Hepatocyte (in vitro differentiated cells): Measurements from ENCODE around the gene TUBA1C. TPM values are rescaled to one million over a fixed set of nuclear protein-coding genes. Genes with fewer than 3 reads are reported as not detected.
A peak's percentile ranks its signal among the peaks of the same experiment; 100 is the strongest.
"Not testable (repeated sequence)": the region's sequence is repeated elsewhere in the genome, so short reads cannot be mapped to it uniquely, and the experiment has no call there.

Experiments
- DNase-seq: peaks from one replicate; pipeline ENCODE4 v3.0.0-alpha.2; 2016; ENCODE audit warnings: low spot score
- H2AFZ ChIP-seq: fragments of 200-600 bp; sonication (generic); 2 replicates; pipeline ENCODE4 v1.6.0; 2016; ENCODE audit warnings: antibody characterized with exemption, mild to moderate bottlenecking
- H3K27ac ChIP-seq: fragments of 200-600 bp; sonication (generic); 2 replicates; pipeline ENCODE4 v1.5.1; 2016; ENCODE audit warnings: mild to moderate bottlenecking
- H3K27me3 ChIP-seq: fragments of 200-600 bp; sonication (generic); 2 replicates; pipeline ENCODE4 v1.6.1; 2016
- H3K36me3 ChIP-seq: fragments of 200-600 bp; sonication (generic); replicated peaks from 2 replicates; pipeline ENCODE4 v1.5.1; 2016; ENCODE audit warnings: low read depth; ENCODE audit not compliant: insufficient read depth
- H3K4me1 ChIP-seq: fragments of 200-600 bp; sonication (generic); 2 replicates; pipeline ENCODE4 v1.5.1; 2016; ENCODE audit warnings: mild to moderate bottlenecking, moderate library complexity; ENCODE audit not compliant: insufficient read depth
- H3K4me2 ChIP-seq: fragments of 200-600 bp; sonication (generic); 2 replicates; pipeline ENCODE4 v1.6.0; 2016
- H3K4me3 ChIP-seq: fragments of 200-600 bp; sonication (generic); 2 replicates; pipeline ENCODE4 v1.5.1; 2016; ENCODE audit warnings: mild to moderate bottlenecking
- H3K79me2 ChIP-seq: fragments of 200-600 bp; sonication (generic); 2 replicates; pipeline ENCODE4 v1.6.0; 2017; ENCODE audit warnings: mild to moderate bottlenecking
- H3K9me2 ChIP-seq: fragments of 200-600 bp; sonication (generic); replicated peaks from 2 replicates; pipeline ENCODE4 v1.6.0; 2017; ENCODE audit warnings: mild to moderate bottlenecking; ENCODE audit not compliant: insufficient read depth
- H3K9me3 ChIP-seq: fragments of 200-600 bp; sonication (generic); 2 replicates; pipeline ENCODE4 v1.5.1; 2016; ENCODE audit warnings: low read depth, mild to moderate bottlenecking
- H4K20me1 ChIP-seq: fragments of 200-600 bp; sonication (generic); 2 replicates; pipeline ENCODE4 v1.6.0; 2016; ENCODE audit warnings: mild to moderate bottlenecking; ENCODE audit not compliant: insufficient read depth, poor library complexity, severe bottlenecking
- CTCF ChIP-seq: fragments of 200-600 bp; sonication (generic); IDR thresholded peaks from 2 replicates; pipeline ENCODE4 v1.5.1; 2016; ENCODE audit warnings: antibody characterized with exemption, mild to moderate bottlenecking; ENCODE audit not compliant: poor library complexity
- EZH2 ChIP-seq: fragments of 200-600 bp; sonication (generic); IDR thresholded peaks from 2 replicates; pipeline ENCODE4 v1.6.1; 2016; ENCODE audit warnings: antibody characterized with exemption, mild to moderate bottlenecking, borderline replicate concordance
- EZH2phosphoT487 ChIP-seq: fragments of 200-600 bp; sonication (generic); IDR thresholded peaks from one replicate; pipeline ENCODE4 v1.6.1; 2018; ENCODE audit warnings: antibody characterized with exemption, mild to moderate bottlenecking, low read depth, moderate library complexity; ENCODE audit not compliant: unreplicated experiment, severe bottlenecking
- WGBS: methylation state at CpG from one replicate; pipeline ENCODE4 v1.1.6; 2016; ENCODE audit warnings: low lambda C conversion rate; ENCODE audit errors: missing lambda C conversion rate; 5-methylcytosine and 5-hydroxymethylcytosine counted together
- polyA plus RNA-seq: library from polyadenylated mRNA; unstranded; fragments of >200 nt; fragmentation: Nextera tagmentation; extraction: Ambion mirVana; gene quantifications from 2 replicates; pipeline ENCODE4 v1.2.1, GENCODE V29; 2016
- total RNA-seq: library from RNA; depleted of rRNA; stranded (reverse); fragments of >200 nt; gene quantifications from 2 replicates; pipeline ENCODE4 v1.2.3, GENCODE V29; 2014

The TUBA1C gene
- total and polyA plus RNA-seq, 2 experiments from 2014 or later: 252 to 422 TPM

- no peaks in the 10 kb centered on the region for H3K27me3 ChIP-seq
- 90% methylated on average over 2 of the region's 2 CpGs for WGBS
- peaks cover 24% of the 10 kb centered on the region for H3K79me2 ChIP-seq
- H3K9me3 ChIP-seq: no peaks in the 10 kb centered on the region
- peaks cover 4% of the 10 kb centered on the region for H3K4me1 ChIP-seq
- no peak for TF ChIP-seq EZH2phosphoT487
- TF ChIP-seq EZH2: no peak
- TF ChIP-seq CTCF: no peak
- no peak overlapping the region for H2AFZ ChIP-seq
- no peak for DNase-seq
- no peak overlapping the region for H3K4me2 ChIP-seq
- peaks cover 1% of the 10 kb centered on the region for H4K20me1 ChIP-seq
- H3K36me3 ChIP-seq: no peaks in the 10 kb centered on the region
- H3K4me3 ChIP-seq: no peak overlapping the region
- H3K27ac ChIP-seq: no peak overlapping the region
- H3K9me2 ChIP-seq: no peaks in the 10 kb centered on the region
Observed at GRCh38 chr12:49261721-49262120, 3.2 kb upstream of the TUBA1C start.

DNA sequence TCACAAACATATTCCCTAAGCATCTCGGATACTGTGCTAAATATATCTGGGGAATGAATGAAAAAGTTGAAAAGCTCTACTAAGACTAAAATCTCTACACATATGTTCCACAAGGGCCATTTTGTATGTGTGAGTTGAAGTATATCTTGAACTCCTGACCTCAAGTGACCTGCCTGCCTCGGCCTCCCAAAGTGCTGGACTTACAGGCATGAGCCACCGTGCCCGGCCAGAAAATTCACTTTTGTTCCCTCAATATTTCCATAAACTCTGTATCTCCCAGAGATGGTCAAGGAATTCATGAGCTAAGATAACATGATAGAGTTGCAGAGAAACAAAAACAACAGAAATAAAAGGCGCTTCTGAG, 1.5 kb upstream of the TUBA1C start:
- WGBS: 94% methylated on average over 5 of the region's 5 CpGs
- peaks cover 40% of the 10 kb centered on the region for H3K79me2 ChIP-seq

GRCh38 chr12:49264466-49264872, 413 bp upstream of the TUBA1C start:
- no peaks in the 10 kb centered on the region for H3K36me3 ChIP-seq
- H3K4me2 ChIP-seq: peak overlapping the region; percentile 80
- peaks cover 27% of the 10 kb centered on the region for H4K20me1 ChIP-seq
- H3K9me2 ChIP-seq: no peaks in the 10 kb centered on the region
- peaks cover 46% of the 10 kb centered on the region for H3K79me2 ChIP-seq
- DNase-seq: peak; percentile 80
- peak overlapping the region; percentile 71 for H2AFZ ChIP-seq
- peak overlapping the region; percentile 40 for H3K4me3 ChIP-seq
- TF ChIP-seq EZH2phosphoT487 (no peak), EZH2 (no peak), CTCF (no peak)
- H3K27me3 ChIP-seq: no peaks in the 10 kb centered on the region
- peaks cover 16% of the 10 kb centered on the region for H3K4me1 ChIP-seq
- H3K9me3 ChIP-seq: no peaks in the 10 kb centered on the region
- peak overlapping the region; percentile 99 for H3K27ac ChIP-seq
- WGBS: 0% methylated on average over 7 of the region's 35 CpGs

More for the DNA sequence above, 1.5 kb upstream of the TUBA1C start:
- H3K4me1 ChIP-seq: peaks cover 13% of the 10 kb centered on the region
- H3K9me2 ChIP-seq: no peaks in the 10 kb centered on the region
- no peaks in the 10 kb centered on the region for H3K27me3 ChIP-seq
- no peak for DNase-seq
- peak overlapping the region; percentile 80 for H3K4me2 ChIP-seq
- no peak overlapping the region for H2AFZ ChIP-seq
- no peak overlapping the region for H3K27ac ChIP-seq
- no peaks in the 10 kb centered on the region for H3K9me3 ChIP-seq
- TF ChIP-seq EZH2 (no peak), CTCF (no peak), EZH2phosphoT487 (no peak)
- H3K4me3 ChIP-seq: no peak overlapping the region
- no peaks in the 10 kb centered on the region for H3K36me3 ChIP-seq
- peaks cover 18% of the 10 kb centered on the region for H4K20me1 ChIP-seq

DNA sequence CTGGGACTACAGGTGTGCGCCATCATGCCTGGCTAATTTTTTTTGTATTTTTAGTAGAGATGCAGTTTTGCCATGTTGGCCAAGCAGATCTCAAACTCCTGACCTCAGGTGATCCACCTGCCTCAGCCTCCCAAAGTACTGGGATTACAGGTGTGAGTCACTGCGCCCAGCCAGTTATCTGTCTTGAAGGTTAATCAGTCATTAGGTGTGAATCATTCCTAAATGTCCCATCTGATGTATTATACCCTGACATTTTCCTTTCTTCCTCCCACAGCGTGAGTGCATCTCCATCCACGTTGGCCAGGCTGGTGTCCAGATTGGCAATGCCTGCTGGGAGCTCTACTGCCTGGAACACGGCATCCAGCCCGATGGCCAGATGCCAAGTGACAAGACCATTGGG, 4.3 kb downstream of the TUBA1C start:
- peaks cover 31% of the 10 kb centered on the region for H4K20me1 ChIP-seq
- peak overlapping the region; percentile 39 for H3K4me2 ChIP-seq
- WGBS: 91% methylated on average over 6 of the region's 6 CpGs
- not testable (repeated sequence) for H3K9me2 ChIP-seq, DNase-seq, H3K4me3 ChIP-seq, H3K36me3 ChIP-seq, H2AFZ ChIP-seq, H3K9me3 ChIP-seq, H3K27me3 ChIP-seq
- peaks cover 12% of the 10 kb centered on the region for H3K4me1 ChIP-seq
- H3K27ac ChIP-seq: peak overlapping the region; percentile 99
- peaks cover 38% of the 10 kb centered on the region for H3K79me2 ChIP-seq
